SK-N-SH (cell line): ENCODE measurements around the gene IQSEC1.

Experiments
- POLR2AphosphoS5 ChIP-seq: IDR thresholded peaks from 2 replicates; pipeline ENCODE4 v1.6.1; 2012; ENCODE audit warnings: low read depth, low read length
- SIN3A ChIP-seq: IDR thresholded peaks from 2 replicates; pipeline ENCODE4 v1.6.1; 2012; ENCODE audit warnings: low read depth, mild to moderate bottlenecking, low read length, moderate library complexity, borderline replicate concordance
- TF ChIP-seq, protein P1 (sequence below): fragments of 200-600 bp; sonication (generic); IDR thresholded peaks from 2 replicates; pipeline ENCODE4 v1.6.1; 2017; ENCODE audit warnings: antibody characterized with exemption, mild to moderate bottlenecking, moderate library complexity
- TF ChIP-seq, protein P2 (sequence below): IDR thresholded peaks from 2 replicates; pipeline ENCODE4 v1.4.0; 2012; ENCODE audit warnings: low read depth, borderline replicate concordance

DNA sequence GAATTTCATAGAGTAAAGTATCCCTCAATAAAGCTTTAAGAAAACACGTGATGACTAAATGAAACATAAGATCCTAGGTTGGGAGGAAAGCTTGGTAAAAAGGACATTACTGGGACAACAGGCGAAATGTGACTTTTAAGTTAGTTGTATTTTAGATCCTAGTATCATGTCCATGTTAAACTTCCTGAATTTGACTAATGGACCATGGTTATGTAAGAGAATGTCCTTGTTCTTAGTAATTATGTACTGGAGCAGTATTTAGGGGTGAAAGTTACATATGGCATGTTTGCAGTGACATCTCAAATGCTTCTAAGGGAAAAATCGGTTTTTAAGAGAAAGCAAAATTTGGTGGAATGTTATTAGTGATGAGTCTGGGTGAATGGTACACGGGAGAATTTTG is 69.6 kb downstream of the IQSEC1 start:
- TF ChIP-seq, protein P1, sequence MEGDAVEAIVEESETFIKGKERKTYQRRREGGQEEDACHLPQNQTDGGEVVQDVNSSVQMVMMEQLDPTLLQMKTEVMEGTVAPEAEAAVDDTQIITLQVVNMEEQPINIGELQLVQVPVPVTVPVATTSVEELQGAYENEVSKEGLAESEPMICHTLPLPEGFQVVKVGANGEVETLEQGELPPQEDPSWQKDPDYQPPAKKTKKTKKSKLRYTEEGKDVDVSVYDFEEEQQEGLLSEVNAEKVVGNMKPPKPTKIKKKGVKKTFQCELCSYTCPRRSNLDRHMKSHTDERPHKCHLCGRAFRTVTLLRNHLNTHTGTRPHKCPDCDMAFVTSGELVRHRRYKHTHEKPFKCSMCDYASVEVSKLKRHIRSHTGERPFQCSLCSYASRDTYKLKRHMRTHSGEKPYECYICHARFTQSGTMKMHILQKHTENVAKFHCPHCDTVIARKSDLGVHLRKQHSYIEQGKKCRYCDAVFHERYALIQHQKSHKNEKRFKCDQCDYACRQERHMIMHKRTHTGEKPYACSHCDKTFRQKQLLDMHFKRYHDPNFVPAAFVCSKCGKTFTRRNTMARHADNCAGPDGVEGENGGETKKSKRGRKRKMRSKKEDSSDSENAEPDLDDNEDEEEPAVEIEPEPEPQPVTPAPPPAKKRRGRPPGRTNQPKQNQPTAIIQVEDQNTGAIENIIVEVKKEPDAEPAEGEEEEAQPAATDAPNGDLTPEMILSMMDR: no peak
- TF ChIP-seq, protein P2, sequence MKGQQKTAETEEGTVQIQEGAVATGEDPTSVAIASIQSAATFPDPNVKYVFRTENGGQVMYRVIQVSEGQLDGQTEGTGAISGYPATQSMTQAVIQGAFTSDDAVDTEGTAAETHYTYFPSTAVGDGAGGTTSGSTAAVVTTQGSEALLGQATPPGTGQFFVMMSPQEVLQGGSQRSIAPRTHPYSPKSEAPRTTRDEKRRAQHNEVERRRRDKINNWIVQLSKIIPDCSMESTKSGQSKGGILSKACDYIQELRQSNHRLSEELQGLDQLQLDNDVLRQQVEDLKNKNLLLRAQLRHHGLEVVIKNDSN: no peak
- no peak for TF ChIP-seq POLR2AphosphoS5
- no peak for TF ChIP-seq SIN3A
